Immature natural killer cell (primary cell): ENCODE measurements around the gene FAM200A. TPM values are rescaled to one million over a fixed set of nuclear protein-coding genes. Genes with fewer than 3 reads are reported as not detected.
"Not testable (repeated sequence)": the region's sequence is repeated elsewhere in the genome, so short reads cannot be mapped to it uniquely, and the experiment has no call there.

Experiments
- DNase-seq, 3 donors: peaks; one replicate each; pipeline ENCODE4 v3.0.0; 2022; ENCODE audit warnings: mixed read lengths in 1 of 3
- H3K27ac Mint-ChIP-seq, 6 donors: one replicate each; pipeline ENCODE4 v1.8.0; 2020; ENCODE audit warnings: mixed read lengths in 6 of 6, mild to moderate bottlenecking in 5 of 6, inconsistent platforms in 4 of 6, moderate library complexity in 3 of 6
- H3K27me3 Mint-ChIP-seq, 3 donors: one replicate each; pipeline ENCODE4 v1.8.0; 2020 to 2021; ENCODE audit warnings: low read depth in 3 of 3, mild to moderate bottlenecking in 3 of 3, mixed read lengths in 3 of 3, moderate library complexity in 3 of 3, inconsistent platforms in 1 of 3
- H3K36me3 Mint-ChIP-seq, 3 donors: one replicate each; pipeline ENCODE4 v1.8.0; 2020; ENCODE audit warnings: mixed read lengths in 3 of 3, inconsistent platforms in 2 of 3, mild to moderate bottlenecking in 2 of 3
- H3K4me1 Mint-ChIP-seq, 2 donors: one replicate each; pipeline ENCODE4 v1.8.0; 2020; ENCODE audit warnings: inconsistent platforms in 2 of 2, mild to moderate bottlenecking in 2 of 2, mixed read lengths in 2 of 2, moderate library complexity in 1 of 2
- H3K4me3 Mint-ChIP-seq, 5 donors: one replicate each; pipeline ENCODE4 v1.8.0; 2020; ENCODE audit warnings: mild to moderate bottlenecking in 5 of 5, mixed read lengths in 5 of 5, inconsistent platforms in 3 of 5, moderate library complexity in 3 of 5
- H3K9me3 Mint-ChIP-seq, 6 donors: one replicate each; pipeline ENCODE4 v1.8.0; 2020; ENCODE audit warnings: mild to moderate bottlenecking in 6 of 6, mixed read lengths in 6 of 6, inconsistent platforms in 4 of 6, moderate library complexity in 3 of 6
- polyA plus RNA-seq, 3 donors: library from polyadenylated mRNA; unstranded; fragments of 300-500 nt; fragmentation: Illumina TruSeq; gene quantifications; one replicate each; pipeline ENCODE4 v1.2.3, GENCODE V29; 2021

Gene FAM200A
- polyA plus RNA-seq, 3 donors from 2014 or later, result 1.9 to 4.7 TPM; not detected in 1

- H3K27me3 Mint-ChIP-seq, H3K4me3 Mint-ChIP-seq, H3K9me3 Mint-ChIP-seq, DNase-seq: not testable (repeated sequence)
- Mint-ChIP-seq H3K4me1 (peaks cover 6 to 15% of the 10 kb centered on the region in 2 donors), H3K27ac (peak overlapping the region in 1 of 6 donors; percentile 22), H3K36me3 (peaks cover 8 to 22% (median 8%) of the 10 kb centered on the region in 3 donors)
These were observed 16.9 kb upstream of the FAM200A start for GRCh38 chr7:99568770-99569169.

- H3K9me3 Mint-ChIP-seq, result no peaks in the 10 kb centered on the region
- peaks cover 23 to 44% of the 10 kb centered on the region in 2 donors for H3K4me1 Mint-ChIP-seq
- no peak overlapping the region for H3K27ac Mint-ChIP-seq
- H3K4me3 Mint-ChIP-seq, result no peak overlapping the region
- peaks cover 2 to 9% (median 3%) of the 10 kb centered on the region in 3 donors for H3K27me3 Mint-ChIP-seq
- no peak for DNase-seq
- peaks cover 19 to 32% (median 23%) of the 10 kb centered on the region in 3 donors for H3K36me3 Mint-ChIP-seq
These were observed 11.7 kb upstream of the FAM200A start for GRCh38 chr7:99563650-99564049.

GRCh38 chr7:99562832-99563231, 10.9 kb upstream of the FAM200A start:
- Mint-ChIP-seq H3K4me3 (peak overlapping the region in 1 of 5 donors; percentile 32), H3K36me3 (peaks cover 19 to 35% (median 27%) of the 10 kb centered on the region in 3 donors), H3K27ac (peak overlapping the region in 2 of 6 donors; percentile 61 to 71), H3K9me3 (no peaks in the 10 kb centered on the region), H3K4me1 (peaks cover 29 to 49% of the 10 kb centered on the region in 2 donors), H3K27me3 (peaks cover 9 to 17% (median 9%) of the 10 kb centered on the region in 3 donors)
- no peak for DNase-seq

GRCh38 chr7:99562114-99562784, 10.3 kb upstream of the FAM200A start:
- H3K36me3 Mint-ChIP-seq, result peaks cover 19 to 35% (median 27%) of the 10 kb centered on the region in 3 donors
- no peak for DNase-seq
- H3K27ac Mint-ChIP-seq, result peak overlapping the region in 2 of 6 donors; percentile 61 to 71
- H3K4me3 Mint-ChIP-seq, result peak overlapping the region in 2 of 5 donors; percentile 12 to 32
- no peaks in the 10 kb centered on the region for H3K9me3 Mint-ChIP-seq
- peaks cover 34 to 55% of the 10 kb centered on the region in 2 donors for H3K4me1 Mint-ChIP-seq
- peaks cover 9 to 20% (median 9%) of the 10 kb centered on the region in 3 donors for H3K27me3 Mint-ChIP-seq

DNA sequence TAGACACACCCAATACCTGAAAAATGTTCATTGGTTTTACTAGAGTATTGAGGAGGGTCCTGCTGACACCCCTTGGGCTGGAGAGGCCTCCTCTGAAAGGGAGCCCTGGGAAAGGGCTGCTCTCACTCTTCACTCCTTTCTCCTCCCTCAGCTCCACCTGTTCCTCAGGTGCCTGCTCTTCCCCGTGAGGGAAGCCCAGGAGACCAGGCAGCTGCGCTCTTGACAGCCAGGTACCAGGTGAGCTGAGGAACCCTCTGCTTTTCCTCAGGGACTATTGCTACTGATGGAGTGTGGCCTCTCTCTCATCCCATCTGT, 9.8 kb upstream of the FAM200A start:
- Mint-ChIP-seq H3K27me3 (peaks cover 9 to 21% (median 9%) of the 10 kb centered on the region in 3 donors), H3K4me3 (peak overlapping the region in 2 of 5 donors; percentile 12), H3K4me1 (peaks cover 37 to 58% of the 10 kb centered on the region in 2 donors)

DNA sequence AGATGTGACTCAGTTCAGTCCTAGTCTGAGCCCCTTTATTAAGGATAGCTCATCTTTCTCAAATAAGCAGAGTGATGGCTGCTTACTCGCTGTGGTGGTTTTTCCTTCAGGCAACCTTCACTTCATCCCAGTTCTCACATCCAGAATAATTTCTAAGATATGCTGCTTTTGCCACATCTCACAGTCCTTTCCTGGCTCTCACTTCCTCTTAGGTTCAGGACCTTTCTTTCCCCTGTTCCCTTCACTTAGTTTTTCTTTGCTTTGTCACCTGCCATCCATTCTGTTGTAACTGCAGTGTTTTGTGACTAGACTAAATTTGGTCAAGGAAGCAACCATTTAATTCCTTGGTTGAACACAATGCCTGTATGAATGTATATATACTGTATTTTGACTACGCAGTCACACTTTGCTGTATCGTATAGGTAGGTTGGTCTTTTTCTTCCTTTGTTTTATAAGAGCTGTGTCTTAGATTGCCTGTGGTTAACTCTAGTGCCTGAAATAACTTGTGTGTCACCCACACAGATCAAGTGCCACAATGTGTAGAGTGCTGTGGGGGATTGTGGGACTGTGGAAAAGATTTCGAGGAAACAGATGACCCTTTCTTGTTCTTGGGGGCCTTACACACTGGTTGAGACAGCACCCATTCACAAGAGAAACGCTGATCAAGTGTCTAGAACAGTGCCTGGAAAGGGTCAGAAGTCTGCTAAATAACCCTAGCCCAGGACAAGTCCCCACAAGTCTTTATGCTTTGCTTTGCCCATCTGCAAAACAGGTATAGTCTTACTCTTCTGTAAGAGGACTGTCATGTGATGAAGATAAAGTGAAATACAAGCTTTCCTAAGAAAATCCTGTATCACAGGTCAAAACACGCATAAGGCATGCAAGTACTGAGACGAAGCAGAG, 9.2 kb upstream of the FAM200A start:
- DNase-seq, result no peak
- Mint-ChIP-seq H3K27me3 (peaks cover 9 to 21% (median 9%) of the 10 kb centered on the region in 3 donors), H3K27ac (peak overlapping the region; percentile 74 to 96 (median 82)), H3K4me1 (peaks cover 38 to 58% of the 10 kb centered on the region in 2 donors), H3K36me3 (peaks cover 18 to 35% (median 25%) of the 10 kb centered on the region in 3 donors), H3K9me3 (no peaks in the 10 kb centered on the region), H3K4me3 (peak overlapping the region; percentile 65 to 98 (median 73))

More for the DNA sequence above, 9.8 kb upstream of the FAM200A start:
- no peaks in the 10 kb centered on the region for H3K9me3 Mint-ChIP-seq
- peaks cover 19 to 35% (median 27%) of the 10 kb centered on the region in 3 donors for H3K36me3 Mint-ChIP-seq
- no peak for DNase-seq
- peak overlapping the region in 2 of 6 donors; percentile 42 to 80 for H3K27ac Mint-ChIP-seq

DNA sequence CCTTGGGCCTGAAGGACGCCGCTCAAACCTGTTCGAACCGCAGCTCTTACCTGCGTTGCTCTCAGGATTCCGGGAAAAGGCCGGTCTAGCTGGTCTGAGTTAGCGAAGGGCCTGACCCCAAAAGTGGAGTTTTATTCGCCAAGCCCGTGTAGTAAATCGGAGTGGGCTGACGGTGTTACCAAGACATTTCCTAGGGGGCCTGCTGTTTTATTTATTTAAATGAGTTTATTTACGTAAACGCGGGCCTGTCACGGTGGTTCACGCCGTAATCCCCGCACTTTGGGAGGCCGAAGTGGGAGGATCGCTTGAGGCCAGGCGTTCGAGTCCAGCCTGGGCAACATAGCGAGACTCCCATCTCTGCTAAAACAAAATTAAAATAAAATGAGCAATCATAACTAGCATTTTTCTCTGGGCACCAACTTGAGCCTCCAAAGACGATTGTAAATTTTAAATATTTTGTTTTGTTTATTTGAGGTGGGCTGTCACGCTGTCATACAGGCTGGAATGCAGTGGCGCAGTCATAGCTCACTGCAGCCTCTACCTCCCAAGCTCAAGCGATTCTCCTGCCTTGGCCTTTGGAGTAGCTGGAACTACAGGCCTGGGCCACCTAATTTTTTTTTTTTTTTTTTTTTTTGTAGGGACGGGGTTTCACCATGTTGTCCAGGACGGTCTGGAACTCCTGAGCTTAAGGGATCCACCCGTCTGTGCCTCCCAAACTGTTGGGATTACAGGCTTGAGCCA, 7.4 kb upstream of the FAM200A start:
- H3K27me3 Mint-ChIP-seq, result peaks cover 9 to 21% (median 9%) of the 10 kb centered on the region in 3 donors
- peak overlapping the region; percentile 96 to 100 (median 98) for H3K27ac Mint-ChIP-seq
- peak in 1 of 3 donors; percentile 26 for DNase-seq
- H3K4me3 Mint-ChIP-seq, result peak overlapping the region; percentile 94 to 99 (median 96)
- peaks cover 37 to 59% of the 10 kb centered on the region in 2 donors for H3K4me1 Mint-ChIP-seq
- no peaks in the 10 kb centered on the region for H3K9me3 Mint-ChIP-seq
- H3K36me3 Mint-ChIP-seq, result peaks cover 16 to 28% (median 26%) of the 10 kb centered on the region in 3 donors

DNA sequence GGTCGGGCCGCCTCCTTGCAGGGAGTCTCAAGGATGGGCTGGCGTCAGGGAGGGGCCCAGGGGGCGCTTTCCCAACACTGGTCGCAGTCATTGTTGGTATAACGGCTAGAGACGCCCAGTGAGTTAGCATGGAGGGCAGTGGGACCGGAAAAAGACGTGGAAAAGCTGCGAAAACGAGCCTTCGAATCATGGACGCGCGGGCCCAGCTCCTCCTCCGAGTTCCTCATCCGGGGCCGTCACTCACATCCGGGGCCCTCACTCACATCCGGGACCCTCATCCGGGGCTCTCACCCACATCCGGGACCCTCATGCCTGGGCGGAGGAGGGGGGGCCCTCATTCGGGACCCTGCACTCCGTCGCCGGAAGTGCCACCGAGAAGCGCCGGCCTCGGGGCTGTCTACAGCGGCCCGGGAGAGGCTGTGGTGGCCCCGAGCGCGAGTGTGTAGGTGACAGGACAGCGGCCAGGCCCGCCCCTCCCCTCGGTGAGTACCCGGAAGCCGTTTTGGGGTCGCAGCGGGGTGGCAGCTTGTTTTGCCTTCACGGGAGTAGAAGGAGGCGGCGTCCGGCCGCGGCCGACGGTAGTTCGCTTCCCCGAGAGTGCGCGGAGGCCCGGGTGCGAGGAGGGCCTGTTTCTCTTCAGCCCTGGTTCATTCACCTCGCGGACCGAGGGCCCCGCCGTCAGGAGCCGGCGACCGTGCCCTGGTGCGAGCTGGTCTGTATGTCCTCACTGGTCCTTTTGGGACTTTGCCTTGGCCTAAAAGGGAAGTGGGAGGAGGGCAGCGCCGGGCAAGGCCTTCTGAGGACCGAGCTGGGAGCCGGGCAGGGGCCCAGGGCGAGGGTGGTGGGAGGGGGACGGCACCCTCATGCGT, 6.6 kb upstream of the FAM200A start, which contains the start of gene ZNF655:
TSS of gene ZNF655 (plus strand) at position 337 of the 869 bp plus-strand sequence. CDS start 1,918 bp downstream, outside the sequence.
- DNase-seq, result peak; percentile 96 to 97 (median 97)
- peak within 1 kb of the TSS; percentile 94 to 99 (median 96) for H3K4me3 Mint-ChIP-seq
- H3K4me1 Mint-ChIP-seq, result peaks cover 37 to 51% of the 10 kb centered on the region in 2 donors
- peaks cover 11 to 20% (median 20%) of the 10 kb centered on the region in 3 donors for H3K36me3 Mint-ChIP-seq
- H3K27ac Mint-ChIP-seq, result peak within 1 kb of the TSS; percentile 96 to 100 (median 98)
- H3K27me3 Mint-ChIP-seq, result peaks cover 9 to 21% (median 9%) of the 10 kb centered on the region in 3 donors
- no peaks in the 10 kb centered on the region for H3K9me3 Mint-ChIP-seq

DNA sequence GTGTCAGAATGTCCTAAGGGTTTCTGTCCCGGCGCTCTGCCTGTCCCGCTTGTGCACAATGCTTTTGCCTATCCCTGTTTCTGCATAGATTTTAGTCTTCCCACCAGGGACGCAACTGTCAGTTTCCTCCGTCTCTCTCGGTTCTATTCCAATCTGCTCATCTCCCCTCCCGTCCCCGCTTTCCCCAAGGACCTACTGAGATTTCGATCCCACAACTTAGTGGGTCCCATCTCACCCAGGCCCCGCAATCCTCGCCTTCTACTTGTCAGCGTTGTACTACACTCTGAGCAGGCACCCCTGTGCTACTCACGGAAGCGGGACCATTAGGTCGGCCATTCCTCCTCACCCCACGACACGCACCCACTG, 6.0 kb upstream of the FAM200A start:
- Mint-ChIP-seq H3K27me3 (peaks cover 9 to 21% (median 9%) of the 10 kb centered on the region in 3 donors), H3K27ac (peak overlapping the region; percentile 96 to 100 (median 98)), H3K4me1 (peaks cover 39 to 53% of the 10 kb centered on the region in 2 donors), H3K9me3 (no peaks in the 10 kb centered on the region), H3K36me3 (peaks cover 11 to 17% (median 17%) of the 10 kb centered on the region in 3 donors), H3K4me3 (peak overlapping the region; percentile 94 to 99 (median 96))
- no peak for DNase-seq

DNA sequence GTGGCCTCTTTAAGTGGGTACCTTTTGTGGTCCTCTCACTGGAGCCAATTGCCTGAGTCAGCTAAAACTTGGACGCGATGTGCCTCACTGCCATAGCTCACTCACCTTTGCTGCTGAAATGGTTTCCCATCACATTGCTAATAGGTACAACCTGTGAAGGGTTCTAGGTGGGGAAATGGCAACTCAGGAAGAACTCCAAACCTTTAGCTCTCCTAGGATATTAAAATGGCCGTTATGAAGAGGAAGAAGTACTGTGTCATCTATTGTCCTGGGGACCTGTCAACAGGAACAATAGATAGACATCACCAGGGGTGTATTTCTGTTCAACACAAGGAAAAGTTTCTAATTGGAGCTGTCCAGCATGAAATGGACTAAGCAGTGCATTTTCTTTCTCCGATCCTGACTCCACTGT, 5.3 kb upstream of the FAM200A start:
- Mint-ChIP-seq H3K27ac (peak overlapping the region; percentile 96 to 100 (median 98)), H3K27me3 (peaks cover 9 to 21% (median 9%) of the 10 kb centered on the region in 3 donors), H3K9me3 (no peaks in the 10 kb centered on the region), H3K4me1 (peaks cover 44 to 53% of the 10 kb centered on the region in 2 donors), H3K4me3 (peak overlapping the region; percentile 94 to 99 (median 96)), H3K36me3 (peaks cover 9 to 10% (median 10%) of the 10 kb centered on the region in 3 donors)
- no peak for DNase-seq

DNA sequence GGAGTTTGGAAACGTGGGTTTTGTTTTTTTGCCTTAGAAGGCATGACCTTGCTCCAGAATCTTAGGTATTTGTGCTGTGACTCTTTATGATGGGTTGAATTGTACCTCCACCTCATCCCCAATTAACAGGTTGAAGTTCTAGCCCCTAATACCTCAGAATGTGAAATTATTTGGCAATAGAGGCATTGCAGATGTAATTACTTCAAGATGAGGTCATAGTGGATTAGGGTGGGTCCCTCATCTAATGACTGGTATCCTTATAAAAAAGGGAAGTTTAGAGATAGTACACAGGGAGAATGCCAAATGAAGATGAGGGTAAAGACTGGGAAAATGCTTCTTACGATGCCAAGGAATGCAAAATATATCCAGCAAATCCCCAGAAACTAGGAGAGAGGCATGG, 3.0 kb upstream of the FAM200A start:
- DNase-seq, result no peak
- Mint-ChIP-seq H3K4me1 (peaks cover 45 to 51% of the 10 kb centered on the region in 2 donors), H3K36me3 (peaks cover 0 to 7% (median 3%) of the 10 kb centered on the region in 3 donors), H3K9me3 (no peaks in the 10 kb centered on the region), H3K27me3 (peaks cover 7 to 18% (median 12%) of the 10 kb centered on the region in 3 donors), H3K4me3 (peak overlapping the region in 1 of 5 donors; percentile 30), H3K27ac (peak overlapping the region in 5 of 6 donors; percentile 14 to 69 (median 65))

- H3K4me3 Mint-ChIP-seq, result peak overlapping the region in 2 of 5 donors; percentile 42 to 46
- no peak for DNase-seq
- peak overlapping the region; percentile 60 to 92 (median 70) for H3K27ac Mint-ChIP-seq
- peaks cover 0 to 6% (median 5%) of the 10 kb centered on the region in 3 donors for H3K36me3 Mint-ChIP-seq
- no peaks in the 10 kb centered on the region for H3K9me3 Mint-ChIP-seq
- H3K4me1 Mint-ChIP-seq, result peaks cover 39 to 47% of the 10 kb centered on the region in 2 donors
- H3K27me3 Mint-ChIP-seq, result peaks cover 2 to 7% (median 6%) of the 10 kb centered on the region in 3 donors
These were observed 1.1 kb upstream of the FAM200A start for GRCh38 chr7:99553039-99553438.
